ENCODE results near the gene TRIP12. TPM values are rescaled to one million over a fixed set of nuclear protein-coding genes. Genes with fewer than 3 reads are reported as not detected.
A peak's percentile ranks its signal among the peaks of the same experiment; 100 is the strongest.

The TRIP12 gene
- total RNA-seq, 1 experiment from 2014 or later: 166 TPM

DNA sequence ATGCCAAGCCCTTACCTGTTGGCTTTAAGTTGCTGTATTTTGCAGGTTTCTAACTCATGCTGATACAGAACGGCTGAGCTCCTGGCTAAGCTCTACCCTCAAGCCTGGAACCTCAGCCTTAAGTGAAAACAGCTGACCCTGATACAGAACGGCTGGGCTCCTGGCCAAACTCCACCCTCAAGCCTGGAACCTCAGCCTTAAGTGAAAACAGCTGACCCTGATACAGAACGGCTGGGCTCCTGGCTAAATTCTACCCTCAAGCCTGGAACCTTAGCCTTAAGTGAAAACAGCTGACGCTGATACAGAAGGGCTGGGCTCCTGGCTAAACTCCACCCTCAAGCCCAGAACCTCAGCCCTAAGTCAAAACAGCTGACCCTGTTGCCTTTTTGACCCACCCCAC, 189.9 kb downstream of the TRIP12 start:
- H3K27ac Mint-ChIP-seq: no peak overlapping the region
- H3K23ac ChIP-seq (ENCODE audit: insufficient read length, low read depth, low read length): no peak overlapping the region
- H3K23me2 ChIP-seq (ENCODE audit: insufficient read length, low read depth, low read length, poor library complexity, severe bottlenecking): no peaks in the 10 kb centered on the region
- H4K20me1 ChIP-seq (ENCODE audit: control insufficient read depth, insufficient read depth, insufficient read length): no peaks in the 10 kb centered on the region
- H3K27me3 ChIP-seq (ENCODE audit: insufficient read depth, low read length): no peaks in the 10 kb centered on the region
- no peak overlapping the region for H2BK12ac ChIP-seq (ENCODE audit: insufficient read length, low read depth, low read length)
- H4K5ac ChIP-seq (ENCODE audit: insufficient read length, low read depth, low read length): no peak overlapping the region
- no peak overlapping the region for H3T11ph ChIP-seq (ENCODE audit: low read length)
- H3K4me2 ChIP-seq (ENCODE audit: insufficient read depth, insufficient read length, low read length): no peak overlapping the region
- TF ChIP-seq, protein P1, sequence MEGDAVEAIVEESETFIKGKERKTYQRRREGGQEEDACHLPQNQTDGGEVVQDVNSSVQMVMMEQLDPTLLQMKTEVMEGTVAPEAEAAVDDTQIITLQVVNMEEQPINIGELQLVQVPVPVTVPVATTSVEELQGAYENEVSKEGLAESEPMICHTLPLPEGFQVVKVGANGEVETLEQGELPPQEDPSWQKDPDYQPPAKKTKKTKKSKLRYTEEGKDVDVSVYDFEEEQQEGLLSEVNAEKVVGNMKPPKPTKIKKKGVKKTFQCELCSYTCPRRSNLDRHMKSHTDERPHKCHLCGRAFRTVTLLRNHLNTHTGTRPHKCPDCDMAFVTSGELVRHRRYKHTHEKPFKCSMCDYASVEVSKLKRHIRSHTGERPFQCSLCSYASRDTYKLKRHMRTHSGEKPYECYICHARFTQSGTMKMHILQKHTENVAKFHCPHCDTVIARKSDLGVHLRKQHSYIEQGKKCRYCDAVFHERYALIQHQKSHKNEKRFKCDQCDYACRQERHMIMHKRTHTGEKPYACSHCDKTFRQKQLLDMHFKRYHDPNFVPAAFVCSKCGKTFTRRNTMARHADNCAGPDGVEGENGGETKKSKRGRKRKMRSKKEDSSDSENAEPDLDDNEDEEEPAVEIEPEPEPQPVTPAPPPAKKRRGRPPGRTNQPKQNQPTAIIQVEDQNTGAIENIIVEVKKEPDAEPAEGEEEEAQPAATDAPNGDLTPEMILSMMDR (conservative IDR thresholded peaks at IDR 0.05): no peak
- H3K79me2 ChIP-seq (ENCODE audit: insufficient read depth, low read length): no peaks in the 10 kb centered on the region
- H3K36me3 Mint-ChIP-seq (ENCODE audit: insufficient read depth in 1 of 3, low read depth in 3 of 3): peaks cover 2% of the 10 kb centered on the region in 3 experiments; a peak in 6 of 7 replicates
- no peaks in the 10 kb centered on the region for H3K9me3 ChIP-seq (ENCODE audit: control insufficient read depth, low read depth, low read length)
- H2BK15ac ChIP-seq (ENCODE audit: low read depth, low read length): no peak overlapping the region
- no peak overlapping the region for H3K27ac ChIP-seq (ENCODE audit: insufficient read length, low read depth, low read length)
- no peak overlapping the region for H3K9ac ChIP-seq (ENCODE audit: extremely low read depth, insufficient read length, low read length)
- H3K4ac ChIP-seq (ENCODE audit: low read depth, low read length): no peak overlapping the region
- H3K4me1 ChIP-seq (ENCODE audit: insufficient read depth, low read length): peaks cover 15% of the 10 kb centered on the region
- peaks cover 2% of the 10 kb centered on the region; the same call in 1 of the 2 replicates for H3K27me3 Mint-ChIP-seq (ENCODE audit: low read depth)
- no peak overlapping the region for H2AK5ac ChIP-seq (ENCODE audit: insufficient read length, low read length)
- no peak overlapping the region for H3K18ac ChIP-seq (ENCODE audit: insufficient read length, low read depth, low read length)
- no peak for DNase-seq
- H2BK20ac ChIP-seq (ENCODE audit: low read depth, low read length, poor library complexity, severe bottlenecking): no peak overlapping the region
- H2BK5ac ChIP-seq (ENCODE audit: insufficient read length, low read length): no peak overlapping the region
- H3K56ac ChIP-seq (ENCODE audit: insufficient read length, low read depth, low read length): no peak overlapping the region
- no peak overlapping the region for H3K4me3 Mint-ChIP-seq
- peaks cover 3% of the 10 kb centered on the region in 2 experiments for H3K9me3 Mint-ChIP-seq
- H4K91ac ChIP-seq (ENCODE audit: insufficient read length, low read depth, low read length): peak overlapping the region; percentile 33
- whole genome bisulfite sequencing (ENCODE audit: extremely low coverage, insufficient read length, low lambda C conversion rate): no CpG with 5 or more reads among the region's 4 CpGs
- no peak overlapping the region for H3K14ac ChIP-seq (ENCODE audit: insufficient read depth, low read length)
- no peaks in the 10 kb centered on the region for H3K79me1 ChIP-seq (ENCODE audit: insufficient read depth, low read depth, low read length, poor library complexity, severe bottlenecking)
- no peak overlapping the region for H4K8ac ChIP-seq (replicated peaks; ENCODE audit: insufficient read length, low read depth, low read length)
- H2BK120ac ChIP-seq (ENCODE audit: low read depth, low read length, poor library complexity, severe bottlenecking): no peak overlapping the region
- no peak overlapping the region for H2AFZ ChIP-seq (ENCODE audit: low read length)
- peaks cover 15 to 25% of the 10 kb centered on the region in 2 experiments for H3K4me1 Mint-ChIP-seq

All from H9 (cell line).